Measurements from ENCODE around the gene ELN.
"Not testable (repeated sequence)": the region's sequence is repeated elsewhere in the genome, so short reads cannot be mapped to it uniquely, and the experiment has no call there.

ELN gene

GRCh38 chr7:74027683-74028320, at the start of gene ELN:
TSS of gene ELN (plus strand) at chr7:74028173. CDS start at chr7:74028188, 15 bp downstream.
- no peak for DNase-seq

GRCh38 chr7:73978661-73979563, 49.1 kb upstream of the ELN start:
- peak; percentile 34 for DNase-seq

GRCh38 chr7:73979656-73980055, 48.3 kb upstream of the ELN start:
- not testable (repeated sequence) for DNase-seq

- no peak for DNase-seq
Observed at GRCh38 chr7:73980206-73980605, 47.8 kb upstream of the ELN start.

- no peak for DNase-seq
Observed at GRCh38 chr7:73981933-73982332, 46.0 kb upstream of the ELN start.

- DNase-seq = no peak
Observed at GRCh38 chr7:73983437-73984164, 44.4 kb upstream of the ELN start.

GRCh38 chr7:73984481-73985205, 43.3 kb upstream of the ELN start:
- no peak for DNase-seq

GRCh38 chr7:73985737-73986141, 42.2 kb upstream of the ELN start:
- no peak for DNase-seq

- no peak for DNase-seq
Observed at GRCh38 chr7:73986158-73986631, 41.8 kb upstream of the ELN start.

- no peak for DNase-seq
Observed at GRCh38 chr7:73987298-73987697, 40.7 kb upstream of the ELN start.

GRCh38 chr7:73988197-73988596, 39.8 kb upstream of the ELN start:
- no peak for DNase-seq

- DNase-seq = no peak
Observed at GRCh38 chr7:73991522-73992100, 36.4 kb upstream of the ELN start.

GRCh38 chr7:73992101-73992562, 35.8 kb upstream of the ELN start:
- no peak for DNase-seq

GRCh38 chr7:73994023-73994422, 34.0 kb upstream of the ELN start:
- no peak for DNase-seq

GRCh38 chr7:73994761-73995160, 33.2 kb upstream of the ELN start:
- no peak for DNase-seq

GRCh38 chr7:73995330-73995729, 32.6 kb upstream of the ELN start:
- DNase-seq = no peak

GRCh38 chr7:73995821-73996511, 32.0 kb upstream of the ELN start:
- DNase-seq = no peak

- no peak for DNase-seq
Observed at GRCh38 chr7:73997056-73997455, 30.9 kb upstream of the ELN start.

- DNase-seq = no peak
Observed at GRCh38 chr7:73999664-74000435, 28.1 kb upstream of the ELN start.

GRCh38 chr7:74000489-74001149, 27.4 kb upstream of the ELN start:
- no peak for DNase-seq
